Osteoblast (primary cell): ENCODE results near the gene IL1RAPL1. TPM values are rescaled to one million over a fixed set of nuclear protein-coding genes. Genes with fewer than 3 reads are reported as not detected.

ENCODE experiments used
- DNase-seq: peaks from one replicate; pipeline ENCODE4 v3.0.0; 2011; ENCODE audit warnings: low spot score, mixed read lengths; ENCODE audit not compliant: insufficient read length; ENCODE audit errors: missing footprints
- H2AFZ ChIP-seq: 2 replicates; pipeline ENCODE4 v1.6.0; 2011; ENCODE audit warnings: mild to moderate bottlenecking, low read length
- H3K27ac ChIP-seq: 2 replicates; pipeline ENCODE4 v1.5.1; 2011; ENCODE audit warnings: mild to moderate bottlenecking, low read depth, low read length, moderate library complexity
- H3K27me3 ChIP-seq: 2 replicates; pipeline ENCODE4 v1.6.0; 2012; ENCODE audit warnings: mild to moderate bottlenecking, control low read depth, inconsistent platforms, low read length, moderate library complexity; ENCODE audit not compliant: insufficient read depth
- H3K36me3 ChIP-seq: 2 replicates; pipeline ENCODE4 v1.5.1; 2011; ENCODE audit warnings: mild to moderate bottlenecking, low read length, control low read depth, moderate library complexity; ENCODE audit not compliant: insufficient read depth
- H3K4me1 ChIP-seq: 2 replicates; pipeline ENCODE4 v1.5.1; 2011; ENCODE audit warnings: mild to moderate bottlenecking, low read length, control low read depth, moderate library complexity; ENCODE audit not compliant: insufficient read depth
- H3K4me2 ChIP-seq: 2 replicates; pipeline ENCODE4 v1.6.0; 2011; ENCODE audit warnings: mild to moderate bottlenecking, low read length; ENCODE audit not compliant: insufficient read depth
- H3K4me3 ChIP-seq: fragments of 200-600 bp; sonication (generic); 3 replicates; pipeline ENCODE4 v1.5.1; 2012; ENCODE audit warnings: mild to moderate bottlenecking, low read length, inconsistent platforms; ENCODE audit not compliant: insufficient read depth
- H3K79me2 ChIP-seq: 2 replicates; pipeline ENCODE4 v1.6.0; 2012; ENCODE audit warnings: mild to moderate bottlenecking, low read length, control low read depth, inconsistent platforms; ENCODE audit not compliant: insufficient read depth
- H3K9me3 ChIP-seq: 2 replicates; pipeline ENCODE4 v1.5.1; 2011; ENCODE audit warnings: low read depth, low read length, control low read depth
- H4K20me1 ChIP-seq: 2 replicates; pipeline ENCODE4 v1.6.0; 2012; ENCODE audit warnings: mild to moderate bottlenecking, low read length, control low read depth; ENCODE audit not compliant: insufficient read depth
- CTCF ChIP-seq: IDR thresholded peaks from 2 replicates; pipeline ENCODE4 v1.5.1; 2011; ENCODE audit warnings: mild to moderate bottlenecking, low read depth, low read length, moderate library complexity; ENCODE audit errors: extremely low read depth
- total RNA-seq: library from RNA; depleted of rRNA; stranded (reverse); fragments of >200 nt; gene quantifications from 2 replicates; pipeline ENCODE4 v1.2.3, GENCODE V29; 2012

The IL1RAPL1 gene
- total RNA-seq, 1 donor = under 0.01 TPM

GRCh38 chrX:28901637-28902036, 314.4 kb downstream of the IL1RAPL1 start:
- Histone ChIP-seq H3K4me1 (no peaks in the 10 kb centered on the region), H3K4me2 (no peak overlapping the region), H3K27me3 (no peaks in the 10 kb centered on the region), H3K79me2 (no peaks in the 10 kb centered on the region), H3K9me3 (no peaks in the 10 kb centered on the region), H3K36me3 (no peaks in the 10 kb centered on the region), H3K4me3 (no peak overlapping the region), H2AFZ (no peak overlapping the region), H4K20me1 (no peaks in the 10 kb centered on the region), H3K27ac (no peak overlapping the region)
- no peak for TF ChIP-seq CTCF
- no peak for DNase-seq

GRCh38 chrX:28910487-28910886, 323.2 kb downstream of the IL1RAPL1 start:
- Histone ChIP-seq H3K79me2 (no peaks in the 10 kb centered on the region), H3K9me3 (no peaks in the 10 kb centered on the region), H3K27ac (no peak overlapping the region), H4K20me1 (no peaks in the 10 kb centered on the region), H3K4me1 (no peaks in the 10 kb centered on the region), H3K4me2 (no peak overlapping the region), H3K36me3 (no peaks in the 10 kb centered on the region), H3K27me3 (no peaks in the 10 kb centered on the region), H2AFZ (no peak overlapping the region), H3K4me3 (no peak overlapping the region)
- no peak for TF ChIP-seq CTCF
- no peak for DNase-seq

- Histone ChIP-seq H4K20me1 (no peaks in the 10 kb centered on the region), H3K27ac (no peak overlapping the region), H2AFZ (no peak overlapping the region), H3K27me3 (no peaks in the 10 kb centered on the region), H3K4me2 (no peak overlapping the region), H3K79me2 (no peaks in the 10 kb centered on the region), H3K4me1 (no peaks in the 10 kb centered on the region), H3K36me3 (no peaks in the 10 kb centered on the region), H3K4me3 (no peak overlapping the region), H3K9me3 (no peaks in the 10 kb centered on the region)
- TF ChIP-seq CTCF = no peak
- no peak for DNase-seq
These were observed 333.1 kb downstream of the IL1RAPL1 start for GRCh38 chrX:28920153-28920943.

- no peak overlapping the region for H2AFZ ChIP-seq
- no peaks in the 10 kb centered on the region for H4K20me1 ChIP-seq
- H3K9me3 ChIP-seq = no peaks in the 10 kb centered on the region
- no peaks in the 10 kb centered on the region for H3K4me1 ChIP-seq
- TF ChIP-seq CTCF = no peak
- DNase-seq = no peak
- no peak overlapping the region for H3K4me2 ChIP-seq
- H3K4me3 ChIP-seq = no peak overlapping the region
- no peaks in the 10 kb centered on the region for H3K36me3 ChIP-seq
- no peak overlapping the region for H3K27ac ChIP-seq
- no peaks in the 10 kb centered on the region for H3K79me2 ChIP-seq
- no peaks in the 10 kb centered on the region for H3K27me3 ChIP-seq
These were observed 334.9 kb downstream of the IL1RAPL1 start for GRCh38 chrX:28922106-28922505.
